Keratinocyte (primary cell): ENCODE data around the gene HEMK1. TPM values are rescaled to one million over a fixed set of nuclear protein-coding genes. Genes with fewer than 3 reads are reported as not detected.

Source experiments
- DNase-seq: peaks from one replicate; pipeline ENCODE4 v3.0.0-alpha.2; 2011; ENCODE audit warnings: low read depth, missing footprints, low spot score
- FAIRE-seq: peaks from 2 replicates; lab custom pipeline; 2011; peaks lifted over from hg19 to GRCh38; lab: Jason Lieb, UNC
- H2AFZ ChIP-seq: 2 replicates; pipeline ENCODE4 v1.6.0; 2012; ENCODE audit warnings: low read length, control low read depth, inconsistent platforms; ENCODE audit not compliant: control insufficient read depth
- H3K27ac ChIP-seq: 2 replicates; pipeline ENCODE4 v1.5.1; 2011; ENCODE audit warnings: low read length; ENCODE audit not compliant: control insufficient read depth, insufficient read depth
- H3K27me3 ChIP-seq: 3 replicates; pipeline ENCODE4 v1.6.0; 2011; ENCODE audit warnings: low read length; ENCODE audit not compliant: control insufficient read depth, insufficient read depth; ENCODE audit errors: extremely low read depth
- H3K36me3 ChIP-seq, 2 experiments: 2 replicates in 1 of 2; 3 replicates in 1 of 2; pipeline ENCODE4 v1.5.1; 2011; ENCODE audit warnings: low read length in 2 of 2, mild to moderate bottlenecking in 1 of 2; ENCODE audit not compliant: control insufficient read depth in 2 of 2, insufficient read depth in 2 of 2; ENCODE audit errors: extremely low read depth in 1 of 2
- H3K4me1 ChIP-seq: 3 replicates; pipeline ENCODE4 v1.5.1; 2011; ENCODE audit warnings: low read length; ENCODE audit not compliant: control insufficient read depth, insufficient read depth; ENCODE audit errors: extremely low read depth
- H3K4me2 ChIP-seq: 3 replicates; pipeline ENCODE4 v1.6.0; 2011; ENCODE audit warnings: low read depth, low read length; ENCODE audit not compliant: control insufficient read depth, insufficient read depth; ENCODE audit errors: extremely low read depth
- H3K4me3 ChIP-seq, 3 experiments: fragments of 200-600 bp in 1 of 3; sonication (generic) in 1 of 3; 2 replicates in 2 of 3; 3 replicates in 1 of 3; pipeline ENCODE4 v1.5.1; 2011 to 2016; ENCODE audit warnings: low read length in 3 of 3, mild to moderate bottlenecking in 3 of 3, control low read depth in 2 of 3, inconsistent platforms in 1 of 3, low read depth in 1 of 3, mixed read lengths in 1 of 3, mixed run types in 1 of 3, moderate library complexity in 1 of 3; ENCODE audit not compliant: control insufficient read depth in 2 of 3, insufficient read depth in 2 of 3; ENCODE audit errors: extremely low read depth in 1 of 3
- H3K79me2 ChIP-seq: 2 replicates; pipeline ENCODE4 v1.6.0; 2012; ENCODE audit warnings: low read length; ENCODE audit not compliant: control insufficient read depth, insufficient read depth
- H3K9ac ChIP-seq: 3 replicates; pipeline ENCODE4 v1.6.0; 2011; ENCODE audit warnings: low read length; ENCODE audit not compliant: control insufficient read depth, insufficient read depth; ENCODE audit errors: extremely low read depth
- H3K9me1 ChIP-seq: 3 replicates; pipeline ENCODE4 v1.6.0; 2011; ENCODE audit warnings: low read length; ENCODE audit not compliant: control insufficient read depth, insufficient read depth; ENCODE audit errors: extremely low read depth
- H3K9me3 ChIP-seq: 2 replicates; pipeline ENCODE4 v1.5.1; 2012; ENCODE audit warnings: low read depth, low read length; ENCODE audit not compliant: control insufficient read depth
- H4K20me1 ChIP-seq: 3 replicates; pipeline ENCODE4 v1.6.0; 2011; ENCODE audit warnings: low read length; ENCODE audit not compliant: control insufficient read depth, insufficient read depth; ENCODE audit errors: extremely low read depth
- EZH2 ChIP-seq: IDR thresholded peaks from one replicate; pipeline ENCODE4 v1.6.1; 2012; ENCODE audit warnings: inconsistent platforms, mild to moderate bottlenecking, low read length, moderate library complexity
- dilution Hi-C: fragments of 300-500 bp; cut with MboI; formaldehyde crosslinking; loops from one replicate; pipeline ENCODE4 v1.7.0; 2020; ENCODE audit warnings: low sequenced_read_pairs; ENCODE audit not compliant: extremely low pct_ligation_motif_present
- polyA plus RNA-seq, 5 experiments: library from polyadenylated mRNA; depleted of rRNA in 3 of 5; stranded (reverse) in 3 of 5; stranded (forward) in 1 of 5; unstranded in 1 of 5; fragments of >200 nt; gene quantifications; 1 replicate in 1 of 5; 2 replicates in 3 of 5; 3 replicates in 1 of 5; pipeline versions ENCODE4 v1.2.1 to v1.2.3, GENCODE V29; 2011 to 2012; ENCODE audit warnings: missing spikeins in 2 of 5, low read depth in 1 of 5, low replicate concordance in 1 of 5
- TF ChIP-seq, protein P1 (sequence below), 3 experiments: IDR thresholded peaks in 1 of 3; conservative IDR thresholded peaks in 1 of 3; optimal IDR thresholded peaks in 1 of 3; 2 replicates in 2 of 3; 3 replicates in 1 of 3; pipeline versions ENCODE3 to v1.5.1; 2011; ENCODE audit warnings: low read length in 3 of 3, mild to moderate bottlenecking in 3 of 3, moderate library complexity in 2 of 3, control low read depth in 1 of 3, inconsistent platforms in 1 of 3; ENCODE audit not compliant: insufficient read depth in 2 of 3; ENCODE audit errors: extremely low read depth in 1 of 3

Gene HEMK1
- polyA plus RNA-seq, 1 donor (not counting 4 experiments of a cell fraction or from before 2014, with no cell fraction given) = 13.0 TPM

GRCh38 chr3:50591196-50591741 lies 21.9 kb downstream of the HEMK1 start:
- no peaks in the 10 kb centered on the region for H3K9me3 ChIP-seq
- H3K27me3 ChIP-seq = no peaks in the 10 kb centered on the region
- no peak overlapping the region for H3K9ac ChIP-seq
- H2AFZ ChIP-seq = no peak overlapping the region
- no peak for DNase-seq
- no peaks in the 10 kb centered on the region for H3K9me1 ChIP-seq
- FAIRE-seq = no peak
- no peak for TF ChIP-seq EZH2
- TF ChIP-seq, protein P1, sequence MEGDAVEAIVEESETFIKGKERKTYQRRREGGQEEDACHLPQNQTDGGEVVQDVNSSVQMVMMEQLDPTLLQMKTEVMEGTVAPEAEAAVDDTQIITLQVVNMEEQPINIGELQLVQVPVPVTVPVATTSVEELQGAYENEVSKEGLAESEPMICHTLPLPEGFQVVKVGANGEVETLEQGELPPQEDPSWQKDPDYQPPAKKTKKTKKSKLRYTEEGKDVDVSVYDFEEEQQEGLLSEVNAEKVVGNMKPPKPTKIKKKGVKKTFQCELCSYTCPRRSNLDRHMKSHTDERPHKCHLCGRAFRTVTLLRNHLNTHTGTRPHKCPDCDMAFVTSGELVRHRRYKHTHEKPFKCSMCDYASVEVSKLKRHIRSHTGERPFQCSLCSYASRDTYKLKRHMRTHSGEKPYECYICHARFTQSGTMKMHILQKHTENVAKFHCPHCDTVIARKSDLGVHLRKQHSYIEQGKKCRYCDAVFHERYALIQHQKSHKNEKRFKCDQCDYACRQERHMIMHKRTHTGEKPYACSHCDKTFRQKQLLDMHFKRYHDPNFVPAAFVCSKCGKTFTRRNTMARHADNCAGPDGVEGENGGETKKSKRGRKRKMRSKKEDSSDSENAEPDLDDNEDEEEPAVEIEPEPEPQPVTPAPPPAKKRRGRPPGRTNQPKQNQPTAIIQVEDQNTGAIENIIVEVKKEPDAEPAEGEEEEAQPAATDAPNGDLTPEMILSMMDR (optimal IDR thresholded peaks at IDR 0.05 in 1 of 3, IDR thresholded peaks at IDR 0.05 in 1 of 3, conservative IDR thresholded peaks at IDR 0.05 in 1 of 3; ENCODE audit: extremely low read depth in 1 of 3, insufficient read depth in 2 of 3, low read length in 3 of 3) = peak in 1 of 3 experiments; percentile 5
- H3K4me2 ChIP-seq = peak overlapping the region; percentile 69
- H3K79me2 ChIP-seq = no peaks in the 10 kb centered on the region
- no peaks in the 10 kb centered on the region for H3K36me3 ChIP-seq
- H3K4me3 ChIP-seq = no peak overlapping the region
- no peaks in the 10 kb centered on the region for H4K20me1 ChIP-seq
- peak overlapping the region; percentile 79 for H3K27ac ChIP-seq
- dilution Hi-C loops = no loop called here
- peaks cover 30% of the 10 kb centered on the region for H3K4me1 ChIP-seq

DNA sequence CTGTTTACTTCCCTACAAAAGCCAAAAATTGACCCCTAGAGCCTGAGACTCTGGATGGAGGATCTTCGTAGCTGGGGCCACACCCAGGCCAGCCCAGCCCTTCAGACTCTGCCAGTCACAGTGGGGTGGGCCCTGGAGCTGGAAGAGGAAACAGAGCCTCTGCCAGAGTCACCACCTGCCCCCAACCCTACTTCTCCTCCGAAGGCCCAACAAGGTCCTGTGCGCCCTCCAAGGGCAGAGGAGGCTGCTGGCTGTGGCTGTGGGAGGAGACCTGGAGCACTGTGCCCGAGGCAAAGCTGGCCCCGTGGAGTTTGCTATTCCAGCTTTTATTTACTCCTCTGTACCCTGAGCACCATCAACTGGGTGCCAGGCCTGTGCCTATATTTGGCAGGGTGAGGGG lies 23.2 kb downstream of the HEMK1 start:
- H3K27ac ChIP-seq = no peak overlapping the region
- dilution Hi-C loops = no loop called here
- FAIRE-seq = no peak

More for the DNA sequence above, 23.2 kb downstream of the HEMK1 start:
- peaks cover 30% of the 10 kb centered on the region for H3K4me1 ChIP-seq
- H4K20me1 ChIP-seq = no peaks in the 10 kb centered on the region
- H3K27me3 ChIP-seq = no peaks in the 10 kb centered on the region
- no peaks in the 10 kb centered on the region for H3K79me2 ChIP-seq
- no peak overlapping the region for H3K4me3 ChIP-seq
- no peaks in the 10 kb centered on the region for H3K36me3 ChIP-seq
- DNase-seq = no peak
- H3K9me3 ChIP-seq = no peaks in the 10 kb centered on the region
- no peak overlapping the region for H3K9ac ChIP-seq
- peak overlapping the region; percentile 19 for H3K4me2 ChIP-seq
- no peak overlapping the region for H2AFZ ChIP-seq
- no peak for TF ChIP-seq EZH2
- TF ChIP-seq, protein P1 (optimal IDR thresholded peaks at IDR 0.05 in 1 of 3, IDR thresholded peaks at IDR 0.05 in 1 of 3, conservative IDR thresholded peaks at IDR 0.05 in 1 of 3; ENCODE audit: extremely low read depth in 1 of 3, insufficient read depth in 2 of 3, low read length in 3 of 3) = no peak
- no peaks in the 10 kb centered on the region for H3K9me1 ChIP-seq
